MM.1S (cell line): ENCODE measurements around the gene CLEC2L.

Experiments used
- CTCF ChIP-seq: fragments of 300-600 bp; sonication (generic); IDR thresholded peaks from 2 replicates; pipeline ENCODE4 v1.5.1; 2016; ENCODE audit warnings: antibody characterized with exemption, low read length, mixed read lengths
- EZH2 ChIP-seq: fragments of 300-600 bp; sonication (generic); optimal IDR thresholded peaks from 2 replicates; pipeline ENCODE3; 2017; ENCODE audit warnings: low read depth, mild to moderate bottlenecking, antibody characterized with exemption, low read length, mixed read lengths

- no peak for TF ChIP-seq EZH2
- no peak for TF ChIP-seq CTCF
Observed at GRCh38 chr7:139479620-139480019, 43.9 kb upstream of the CLEC2L start.
